HepG2 (cell line): ENCODE measurements around the gene WDR19. TPM values are rescaled to one million over a fixed set of nuclear protein-coding genes. Genes with fewer than 3 reads are reported as not detected.

Source experiments
- BCL3 ChIP-seq: sonication (generic); formaldehyde crosslinking; IDR thresholded peaks from 2 replicates; pipeline ENCODE4 v1.5.1; 2020; ENCODE audit warnings: mild to moderate bottlenecking, missing genetic modification reagents, moderate library complexity
- GPN1 ChIP-seq: sonication (generic); formaldehyde crosslinking; IDR thresholded peaks from 2 replicates; pipeline ENCODE4 v1.5.1; 2020; ENCODE audit warnings: missing genetic modification reagents, borderline replicate concordance
- GTF2F1 ChIP-seq: fragments of 150-350 bp; IDR thresholded peaks from 2 replicates; pipeline ENCODE4 v1.6.1; 2014; ENCODE audit warnings: low read length
- HHEX ChIP-seq: IDR thresholded peaks from 2 replicates; pipeline ENCODE4 v1.6.1; 2016; ENCODE audit warnings: control low read depth
- HMG20A ChIP-seq: IDR thresholded peaks from 2 replicates; pipeline ENCODE4 v1.6.1; 2016; ENCODE audit warnings: borderline replicate concordance
- HNF4A ChIP-seq: sonication (generic); formaldehyde crosslinking; IDR thresholded peaks from 2 replicates; pipeline ENCODE4 v1.4.0; 2020; ENCODE audit warnings: missing genetic modification reagents
- HNRNPH1 ChIP-seq: fragments of 200-400 bp; formaldehyde crosslinking; optimal IDR thresholded peaks from 2 replicates; pipeline ENCODE3; 2017; ENCODE audit warnings: mild to moderate bottlenecking, low read depth, low read length
- JDP2 ChIP-seq: sonication (generic); formaldehyde crosslinking; IDR thresholded peaks from 2 replicates; pipeline ENCODE4 v1.8.1; 2022; ENCODE audit warnings: missing genetic modification reagents, borderline replicate concordance
- KDM5B ChIP-seq: sonication (generic); formaldehyde crosslinking; IDR thresholded peaks from 2 replicates; pipeline ENCODE4 v1.4.0; 2020; ENCODE audit warnings: missing genetic modification reagents, mild to moderate bottlenecking, borderline replicate concordance
- KMT2A ChIP-seq: sonication (generic); formaldehyde crosslinking; IDR thresholded peaks from 2 replicates; pipeline ENCODE4 v1.4.0; 2020; ENCODE audit warnings: missing genetic modification reagents
- NFATC3 ChIP-seq: sonication (generic); formaldehyde crosslinking; IDR thresholded peaks from 2 replicates; pipeline ENCODE4 v1.5.1; 2020; ENCODE audit warnings: mild to moderate bottlenecking, missing genetic modification reagents
- PCBP1 ChIP-seq: fragments of 200-400 bp; formaldehyde crosslinking; IDR thresholded peaks from 2 replicates; pipeline ENCODE4 v1.6.1; 2017; ENCODE audit warnings: mild to moderate bottlenecking, low read depth, low read length, borderline replicate concordance
- RARA ChIP-seq: IDR thresholded peaks from 2 replicates; pipeline ENCODE4 v1.6.1; 2016; ENCODE audit warnings: missing genetic modification reagents, missing compliant biosample characterization
- RXRB ChIP-seq: IDR thresholded peaks from 2 replicates; pipeline ENCODE4 v1.6.1; 2016; ENCODE audit warnings: borderline replicate concordance, missing genetic modification reagents, missing compliant biosample characterization
- SALL1 ChIP-seq: sonication (generic); formaldehyde crosslinking; IDR thresholded peaks from 2 replicates; pipeline ENCODE4 v1.8.0; 2022; ENCODE audit warnings: mild to moderate bottlenecking, missing genetic modification reagents
- SCMH1 ChIP-seq: sonication (generic); formaldehyde crosslinking; IDR thresholded peaks from 2 replicates; pipeline ENCODE4 v1.9.0; 2021; ENCODE audit warnings: missing genetic modification reagents, mild to moderate bottlenecking, borderline replicate concordance
- SRF ChIP-seq: IDR thresholded peaks from 2 replicates; pipeline ENCODE4 v1.6.1; 2011; ENCODE audit warnings: mild to moderate bottlenecking, low read depth, low read length, moderate library complexity
- SSRP1 ChIP-seq: IDR thresholded peaks from 2 replicates; pipeline ENCODE4 v1.6.1; 2016; ENCODE audit warnings: control low read depth
- WIZ ChIP-seq: sonication (generic); formaldehyde crosslinking; IDR thresholded peaks from 2 replicates; pipeline ENCODE4 v1.5.1; 2020; ENCODE audit warnings: mild to moderate bottlenecking, missing genetic modification reagents
- ZNF12 ChIP-seq: sonication (generic); formaldehyde crosslinking; IDR thresholded peaks from 2 replicates; pipeline ENCODE4 v1.5.0; 2020; ENCODE audit warnings: missing genetic modification reagents
- ZNF263 ChIP-seq: sonication (generic); formaldehyde crosslinking; IDR thresholded peaks from 2 replicates; pipeline ENCODE4 v1.4.0; 2020; ENCODE audit warnings: missing genetic modification reagents
- ZNF292 ChIP-seq: sonication (generic); formaldehyde crosslinking; IDR thresholded peaks from 2 replicates; pipeline ENCODE4 v1.8.1; 2022; ENCODE audit warnings: mild to moderate bottlenecking, low read depth, missing genetic modification reagents, borderline replicate concordance
- ZNF567 ChIP-seq: sonication (generic); formaldehyde crosslinking; IDR thresholded peaks from 2 replicates; pipeline ENCODE4 v1.8.1; 2023; ENCODE audit warnings: mild to moderate bottlenecking, missing genetic modification reagents, borderline replicate concordance
- ZNF597 ChIP-seq: sonication (generic); formaldehyde crosslinking; IDR thresholded peaks from 2 replicates; pipeline ENCODE4 v1.5.0; 2020; ENCODE audit warnings: missing genetic modification reagents
- ZNF614 ChIP-seq: IDR thresholded peaks from 2 replicates; pipeline ENCODE4 v1.6.1; 2018; ENCODE audit warnings: missing biosample characterization, missing genetic modification reagents, inconsistent platforms, borderline replicate concordance
- ZNF629 ChIP-seq: sonication (generic); formaldehyde crosslinking; conservative IDR thresholded peaks from 2 replicates; pipeline ENCODE4 v1.5.0; 2020; ENCODE audit warnings: missing genetic modification reagents
- ZNF761 ChIP-seq: sonication (generic); formaldehyde crosslinking; conservative IDR thresholded peaks from 2 replicates; pipeline ENCODE4 v1.4.0; 2020; ENCODE audit warnings: mild to moderate bottlenecking, missing genetic modification reagents
- polyA plus RNA-seq, 8 experiments: library from polyadenylated mRNA; depleted of rRNA in 3 of 8; stranded (reverse) in 7 of 8; unstranded in 1 of 8; fragments of >200 nt; fragmentation: Illumina TruSeq in 4 of 8; extraction: Trizol in 4 of 8; gene quantifications; 2 replicates each; pipeline versions ENCODE4 v1.2.1 to v1.2.3, GENCODE V29; 2011 to 2016; ENCODE audit warnings: low read depth in 4 of 8, missing spikeins in 1 of 8, mixed read lengths in 1 of 8; ENCODE audit not compliant: insufficient read depth in 1 of 8
- total RNA-seq, 5 experiments: library from RNA; depleted of rRNA; stranded (reverse); fragments of >200 nt; fragmentation: Illumina TruSeq; extraction: Trizol; gene quantifications; 2 replicates each; pipeline ENCODE4 v1.2.3, GENCODE V29; 2016; ENCODE audit warnings: low read depth in 1 of 5
- TF ChIP-seq, protein P1 (sequence below): sonication (generic); formaldehyde crosslinking; IDR thresholded peaks from 2 replicates; pipeline ENCODE4 v1.4.0; 2020; ENCODE audit warnings: missing genetic modification reagents

WDR19 gene
- total and polyA plus RNA-seq, 2 of the 13 experiments (the other 11 are each of a cell fraction or from before 2014, with no cell fraction given) = 22.9 to 34.1 TPM

DNA sequence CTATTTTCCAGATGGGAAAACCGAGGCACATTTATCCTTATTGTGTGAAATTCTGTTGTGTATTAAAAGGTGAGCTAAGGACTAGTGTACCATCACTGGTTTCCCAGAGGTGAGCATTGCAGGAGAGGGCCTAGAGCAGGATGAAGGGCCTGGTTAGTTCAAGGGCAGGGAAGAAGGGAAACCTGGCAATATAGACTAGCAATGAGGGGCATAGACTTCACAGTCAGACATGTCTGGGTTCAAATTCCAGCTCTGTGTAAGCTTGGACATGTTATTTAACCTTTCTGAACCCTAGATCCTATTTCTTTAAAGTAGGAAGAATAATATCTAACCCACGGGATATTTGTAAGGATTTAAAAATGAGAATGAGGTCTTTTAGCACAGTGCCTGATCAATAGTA, 50.8 kb downstream of the WDR19 start (continued):
- TF ChIP-seq SCMH1 (CRISPR knock-in tag) = no peak
- TF ChIP-seq SRF = no peak
- peak; percentile 72; the same call in 1 of the 2 replicates for TF ChIP-seq HNF4A
- TF ChIP-seq ZNF292 = no peak
- TF ChIP-seq BCL3 (CRISPR knock-in tag) = no peak
- TF ChIP-seq, protein P1, sequence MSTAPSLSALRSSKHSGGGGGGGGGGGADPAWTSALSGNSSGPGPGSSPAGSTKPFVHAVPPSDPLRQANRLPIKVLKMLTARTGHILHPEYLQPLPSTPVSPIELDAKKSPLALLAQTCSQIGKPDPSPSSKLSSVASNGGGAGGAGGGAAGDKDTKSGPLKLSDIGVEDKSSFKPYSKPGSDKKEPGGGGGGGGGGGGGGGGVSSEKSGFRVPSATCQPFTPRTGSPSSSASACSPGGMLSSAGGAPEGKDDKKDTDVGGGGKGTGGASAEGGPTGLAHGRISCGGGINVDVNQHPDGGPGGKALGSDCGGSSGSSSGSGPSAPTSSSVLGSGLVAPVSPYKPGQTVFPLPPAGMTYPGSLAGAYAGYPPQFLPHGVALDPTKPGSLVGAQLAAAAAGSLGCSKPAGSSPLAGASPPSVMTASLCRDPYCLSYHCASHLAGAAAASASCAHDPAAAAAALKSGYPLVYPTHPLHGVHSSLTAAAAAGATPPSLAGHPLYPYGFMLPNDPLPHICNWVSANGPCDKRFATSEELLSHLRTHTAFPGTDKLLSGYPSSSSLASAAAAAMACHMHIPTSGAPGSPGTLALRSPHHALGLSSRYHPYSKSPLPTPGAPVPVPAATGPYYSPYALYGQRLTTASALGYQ (CRISPR knock-in tag) = no peak
- TF ChIP-seq SALL1 (CRISPR knock-in tag) = no peak
- TF ChIP-seq RARA (CRISPR knock-in tag) = peak; percentile 75
- TF ChIP-seq KMT2A = no peak
- TF ChIP-seq ZNF629 (CRISPR knock-in tag) = 0 out of 2 replicates have a peak, but pooled peaks have one; percentile 23
- TF ChIP-seq JDP2 = no peak
- TF ChIP-seq WIZ (CRISPR knock-in tag) = no peak
- peak; percentile 40; the same call in 1 of the 2 replicates for TF ChIP-seq RXRB (CRISPR knock-in tag)
- TF ChIP-seq PCBP1 = no peak
- TF ChIP-seq ZNF614 (CRISPR knock-in tag) = no peak
- TF ChIP-seq KDM5B (CRISPR knock-in tag) = no peak
- no peak for TF ChIP-seq GPN1
- TF ChIP-seq ZNF12 (CRISPR knock-in tag) = no peak
- no peak for TF ChIP-seq HMG20A (CRISPR knock-in tag)
- TF ChIP-seq SSRP1 (CRISPR knock-in tag) = no peak
- TF ChIP-seq ZNF263 (CRISPR knock-in tag) = no peak
- TF ChIP-seq HHEX (CRISPR knock-in tag) = no peak
- TF ChIP-seq ZNF597 (CRISPR knock-in tag) = no peak
- TF ChIP-seq ZNF567 (CRISPR knock-in tag) = no peak
- TF ChIP-seq NFATC3 (CRISPR knock-in tag) = no peak
- no peak for TF ChIP-seq GTF2F1
- TF ChIP-seq ZNF761 = no peak
- TF ChIP-seq HNRNPH1 = no peak
